ENCODE data around the gene MYADML2.

MYADML2 gene

GRCh38 chr17:81911277-81911961 is 35.6 kb downstream of the MYADML2 start, which contains the start of gene PCYT2:
TSS of gene PCYT2 (minus strand) at chr17:81911399. CDS start at chr17:81911355, 44 bp downstream.
- DNase-seq (ENCODE audit: low read depth) = peak; percentile 91

GRCh38 chr17:81910840-81911276 is 36.2 kb downstream of the MYADML2 start:
- DNase-seq (ENCODE audit: low read depth) = no peak

- DNase-seq (ENCODE audit: low read depth) = no peak
These were observed 36.8 kb downstream of the MYADML2 start for GRCh38 chr17:81909966-81910839.

DNA sequence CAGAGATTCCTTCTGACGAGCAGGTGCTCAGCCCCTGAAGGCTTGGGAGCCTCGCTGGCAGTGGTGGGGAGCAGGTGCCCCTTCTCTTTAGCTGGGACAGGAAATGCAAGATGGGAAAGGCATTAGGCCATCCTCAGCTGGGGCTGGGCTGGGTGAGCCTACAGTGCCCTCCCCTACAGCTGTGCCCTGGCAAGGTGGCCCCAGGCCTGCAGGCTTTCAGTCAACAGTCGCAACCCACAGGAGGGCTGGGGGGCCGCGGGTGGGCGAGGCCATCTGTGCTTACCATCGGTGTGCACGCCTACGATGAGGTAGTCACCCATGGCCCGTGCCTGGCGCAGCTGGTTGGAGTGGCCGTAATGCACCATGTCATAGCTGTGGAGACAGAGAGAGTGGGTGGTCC is 37.8 kb downstream of the MYADML2 start:
- no peak for DNase-seq (ENCODE audit: low read depth)

GRCh38 chr17:81908793-81909192 is 38.2 kb downstream of the MYADML2 start:
- DNase-seq (ENCODE audit: low read depth) = no peak

- no peak for DNase-seq (ENCODE audit: low read depth)
These were observed 39.6 kb downstream of the MYADML2 start for GRCh38 chr17:81907219-81908145.

DNA sequence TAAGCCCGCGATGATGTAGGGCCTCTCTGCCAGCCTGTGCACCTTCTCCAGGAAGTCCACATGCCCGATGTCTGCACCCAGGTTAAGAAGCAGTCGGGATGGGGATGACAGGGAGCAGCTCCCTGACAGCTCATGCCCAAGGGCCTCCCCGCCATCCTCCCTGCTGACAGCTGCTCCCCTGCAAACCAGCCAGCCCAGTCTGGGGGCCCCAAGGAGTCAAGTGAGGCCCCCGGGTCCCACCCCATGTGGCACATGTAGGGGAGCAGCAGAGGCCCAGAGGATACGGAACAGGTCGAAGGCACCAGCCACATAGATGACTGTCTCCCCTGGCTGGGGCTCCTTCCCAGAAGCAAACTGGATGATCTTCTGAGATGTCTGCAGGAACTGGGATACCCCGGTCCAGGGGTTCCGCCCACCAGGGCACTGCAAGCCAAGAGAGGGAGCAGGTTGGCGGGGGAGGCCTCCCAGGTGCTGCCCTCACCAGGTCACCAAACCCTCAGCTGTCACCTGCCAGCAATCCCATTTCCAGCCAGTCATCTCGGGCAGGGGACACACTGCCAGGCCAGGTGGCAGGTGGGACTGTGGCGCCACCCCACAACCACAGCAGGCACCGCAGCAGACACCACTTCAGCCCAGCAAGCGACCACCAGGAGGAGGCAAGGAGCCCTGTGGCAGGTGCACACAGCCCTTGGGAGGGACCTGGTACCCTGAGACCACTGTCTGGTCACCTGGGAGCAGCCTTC is 40.4 kb downstream of the MYADML2 start:
- no peak for DNase-seq (ENCODE audit: low read depth)

DNA sequence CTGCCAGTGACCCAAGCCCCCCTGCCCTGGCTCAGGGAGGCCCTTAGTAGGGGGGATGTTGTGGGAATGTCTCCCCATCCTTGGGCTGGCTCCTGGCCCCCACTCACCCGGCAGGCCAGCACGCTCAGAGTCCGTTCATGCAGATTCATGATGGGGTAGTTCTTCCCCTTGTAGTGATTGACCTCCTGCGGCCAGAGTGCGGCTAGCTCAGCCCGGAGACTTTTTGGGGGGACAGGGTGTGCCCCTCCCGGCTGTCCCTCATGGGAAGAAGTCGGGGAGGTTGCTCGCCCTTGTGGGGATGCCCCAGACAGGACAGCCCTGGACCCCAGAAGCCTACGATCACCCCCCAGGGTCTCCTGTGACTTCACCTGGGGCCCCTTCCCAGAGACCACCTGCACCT is 41.0 kb downstream of the MYADML2 start:
- no peak for DNase-seq (ENCODE audit: low read depth)

DNA sequence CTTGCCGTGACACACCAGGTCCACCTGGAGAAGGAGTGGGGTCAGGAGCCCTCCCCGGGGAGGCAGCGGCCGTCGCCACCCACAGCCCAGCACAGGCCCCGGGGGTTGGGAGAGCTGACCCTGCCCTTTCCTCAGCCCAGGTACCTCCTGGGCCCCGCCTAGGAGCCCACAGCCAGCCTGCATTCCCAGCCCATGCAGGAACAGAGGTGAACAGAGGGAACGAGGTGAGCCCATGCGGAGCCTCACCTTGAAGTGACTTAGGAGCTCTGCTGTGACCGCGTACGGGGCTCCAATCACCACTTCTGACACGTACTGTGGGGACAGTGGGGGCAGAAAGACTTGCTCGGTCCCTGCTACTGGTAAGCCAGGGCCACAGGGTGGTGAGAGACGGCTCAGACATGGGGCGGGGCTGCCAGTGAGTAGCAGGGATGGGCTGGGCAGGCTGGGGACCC is 41.6 kb downstream of the MYADML2 start:
- DNase-seq (ENCODE audit: low read depth) = no peak

DNA sequence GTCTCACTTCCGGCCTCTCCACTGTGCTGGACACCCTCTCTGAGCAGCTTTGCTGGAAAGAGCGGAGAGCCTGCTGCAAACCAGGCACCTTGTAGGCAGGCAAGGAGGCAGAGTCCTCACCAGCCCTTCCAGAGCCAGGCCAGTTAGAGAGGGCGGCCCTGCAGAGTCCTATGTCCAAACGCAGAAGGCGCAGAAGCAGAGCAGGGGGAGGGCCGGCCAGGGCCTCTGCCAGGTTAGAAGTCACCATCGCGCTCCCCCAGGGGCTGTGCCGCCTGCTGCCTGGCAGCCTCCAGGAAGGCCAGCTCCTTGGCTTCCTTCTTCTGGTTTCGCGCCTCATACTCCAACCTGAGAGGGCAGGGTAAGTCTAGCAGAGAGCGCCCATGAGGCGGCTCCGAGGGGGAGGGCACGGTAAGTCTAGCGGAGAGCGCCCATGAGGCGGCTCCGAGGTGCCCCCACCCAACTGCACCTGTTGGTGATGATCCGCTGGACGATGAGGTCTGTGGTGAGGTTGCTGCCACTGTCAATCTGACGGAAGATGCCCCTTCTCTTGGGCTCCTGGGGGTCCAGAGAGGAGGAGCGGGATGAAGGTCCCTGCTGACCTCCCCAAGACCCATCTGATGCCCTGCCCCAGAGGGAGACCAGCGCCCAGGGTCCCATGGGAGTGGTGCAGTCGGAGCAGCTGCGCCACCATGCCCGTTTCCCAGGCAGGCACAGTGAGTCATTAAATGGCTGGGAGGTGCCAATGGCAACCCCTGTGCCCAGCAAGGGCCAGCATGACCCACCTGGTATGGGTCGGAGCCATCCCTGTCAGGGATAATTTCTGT is 42.2 kb downstream of the MYADML2 start:
- DNase-seq (ENCODE audit: low read depth) = no peak

DNA sequence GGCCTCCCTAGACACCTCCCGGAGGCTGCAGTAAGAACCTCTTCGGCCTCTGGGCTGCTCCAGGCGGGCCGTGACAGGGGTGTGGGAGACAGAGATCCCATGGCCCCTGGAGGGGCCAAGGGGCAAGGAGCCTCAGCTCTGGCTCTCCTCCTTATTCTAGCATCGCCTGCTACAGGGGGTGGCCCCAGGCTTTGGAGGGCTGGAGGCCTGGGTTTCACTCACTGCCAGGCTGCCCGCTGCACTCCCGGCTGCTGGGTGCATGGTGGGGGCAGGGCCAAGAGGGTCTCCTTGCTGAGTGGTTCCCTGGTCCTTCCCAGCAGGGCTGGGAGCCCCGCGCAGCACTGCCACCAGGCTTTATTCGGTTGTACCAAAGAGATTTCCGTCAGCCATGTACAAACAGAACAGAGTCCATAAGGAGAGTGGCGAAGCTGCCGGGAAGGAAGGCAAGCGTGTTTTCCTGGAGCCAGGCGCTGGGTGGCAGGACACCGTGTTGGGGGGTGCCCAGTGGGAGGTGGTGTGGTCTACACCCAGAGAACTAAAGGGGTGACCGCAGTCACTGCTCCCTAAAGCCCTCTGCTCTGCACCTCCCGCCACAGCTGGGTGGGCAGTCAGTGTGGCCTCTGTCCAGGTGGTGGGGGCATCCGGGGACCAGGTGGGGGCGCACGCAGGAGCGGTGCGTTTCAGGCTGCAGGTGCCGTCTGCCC is 43.0 kb downstream of the MYADML2 start:
- no peak for DNase-seq (ENCODE audit: low read depth)

- DNase-seq (ENCODE audit: low read depth) = no peak
These were observed 43.6 kb downstream of the MYADML2 start for GRCh38 chr17:81903415-81903831.

GRCh38 chr17:81902653-81903414 is 44.2 kb downstream of the MYADML2 start:
- DNase-seq (ENCODE audit: low read depth) = no peak

GRCh38 chr17:81902023-81902652 is 44.9 kb downstream of the MYADML2 start, which contains the start of gene NPB:
TSS of gene NPB (plus strand) at chr17:81902238. CDS start at chr17:81902278, 40 bp downstream.
- no peak for DNase-seq (ENCODE audit: low read depth)

GRCh38 chr17:81901167-81902022 is 45.6 kb downstream of the MYADML2 start:
- no peak for DNase-seq (ENCODE audit: low read depth)

DNA sequence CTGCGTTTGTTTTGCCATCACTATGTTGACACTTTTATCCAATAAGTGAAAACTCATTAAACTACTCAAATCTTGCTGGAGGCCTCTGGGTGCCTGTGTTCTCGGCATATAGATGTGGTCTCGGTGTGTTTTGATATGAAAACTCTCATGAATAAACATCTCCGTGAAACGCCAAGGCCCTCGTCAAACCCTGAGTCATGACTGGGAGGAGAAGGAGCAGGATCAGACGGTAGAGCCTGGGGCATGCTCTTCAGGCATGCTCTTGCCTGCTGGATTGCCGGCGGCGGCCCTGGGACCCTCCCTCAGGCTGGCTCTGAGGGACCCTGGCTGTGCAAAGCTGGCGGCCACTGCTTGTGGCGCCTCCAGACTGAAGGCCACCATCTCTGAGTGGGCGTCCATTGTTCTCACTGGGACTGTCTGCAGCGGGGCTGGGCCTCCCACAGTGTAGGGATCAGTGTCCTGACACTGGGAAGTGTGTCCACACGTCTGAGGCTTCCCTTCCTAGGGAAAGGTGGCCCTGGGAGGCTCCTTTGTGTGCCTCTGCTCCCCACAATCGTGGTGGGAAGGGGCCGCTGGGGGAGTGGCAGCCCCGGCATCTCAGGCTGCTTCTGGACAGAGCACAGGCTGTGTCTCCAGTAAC is 46.7 kb downstream of the MYADML2 start:
- no peak for DNase-seq (ENCODE audit: low read depth)

All from activated T-helper 9 cell treated with anti-CD3 and anti-CD28 coated beads, Interleukin-2, amount 50 U/mL, for 16 hours (primary cell).